Stomach (tissue), 19 donors: ENCODE data around the gene MEOX2. TPM values are rescaled to one million over a fixed set of nuclear protein-coding genes. Genes with fewer than 3 reads are reported as not detected.

Source experiments
- DNase-seq, 2 donors: peaks; one replicate each; pipeline versions ENCODE4 v3.0.0 to v3.0.0-alpha.2; 2013 to 2019
- H3K27ac ChIP-seq, 5 donors: fragments of 200-600 bp in 4 of 5; sonication (generic) in 4 of 5; one replicate each; pipeline ENCODE4 v1.5.1; 2013 to 2019; ENCODE audit warnings: mild to moderate bottlenecking in 1 of 5, moderate library complexity in 1 of 5
- H3K27me3 ChIP-seq, 3 donors: fragments of 200-600 bp; sonication (generic); one replicate each; pipeline ENCODE4 v1.5.1; 2017 to 2019; ENCODE audit warnings: mixed run types in 1 of 3
- H3K36me3 ChIP-seq, 4 donors: fragments of 200-600 bp; sonication (generic); 1 replicate in 3 of 4; 2 replicates in 1 of 4; pipeline ENCODE4 v1.5.1; 2016 to 2019
- H3K4me1 ChIP-seq, 4 donors: fragments of 200-600 bp; sonication (generic); one replicate each; pipeline ENCODE4 v1.5.1; 2016 to 2019
- H3K4me3 ChIP-seq, 4 donors: fragments of 200-600 bp; sonication (generic) in 3 of 4; one replicate each; pipeline ENCODE4 v1.5.1; 2016 to 2019; ENCODE audit warnings: mild to moderate bottlenecking in 1 of 4
- H3K9me3 ChIP-seq, 4 donors: fragments of 200-600 bp; sonication (generic); one replicate each; pipeline ENCODE4 v1.5.1; 2016 to 2019
- CTCF ChIP-seq, 7 experiments: fragments of 450-650 bp in 4 of 7; fragments of 200-600 bp in 3 of 7; sonication (generic) in 3 of 7; IDR thresholded peaks; one replicate each; pipeline ENCODE4 v1.5.1; 2016 to 2019; ENCODE audit warnings: antibody characterized with exemption in 7 of 7, control low read depth in 2 of 7, mild to moderate bottlenecking in 1 of 7
- EP300 ChIP-seq: sonication (generic); formaldehyde crosslinking; IDR thresholded peaks from one replicate; pipeline ENCODE4 v1.6.1; 2017; ENCODE audit warnings: antibody characterized with exemption
- POLR2A ChIP-seq, 4 donors: fragments of 450-650 bp; IDR thresholded peaks; one replicate each; pipeline ENCODE4 v1.6.1; 2016; ENCODE audit warnings: antibody characterized with exemption in 4 of 4, control low read depth in 2 of 4, mild to moderate bottlenecking in 1 of 4, moderate library complexity in 1 of 4
- POLR2AphosphoS5 ChIP-seq, 3 donors: sonication (generic); formaldehyde crosslinking; IDR thresholded peaks; one replicate each; pipeline ENCODE4 v1.6.1; 2016; ENCODE audit warnings: antibody characterized with exemption in 3 of 3
- WGBS, 5 donors: extraction: QIAGEN DNeasy Blood & Tissue Kit in 3 of 5; methylation state at CpG; one replicate each; pipeline versions ENCODE4 v1.1.5 to v1.1.7; 2013 to 2018; 5-methylcytosine and 5-hydroxymethylcytosine counted together
- intact Hi-C: fragments of 100-400 bp; cut with DNase I; formaldehyde crosslinking; loops from one replicate; pipeline ENCODE4 v1.15.1; 2023; ENCODE audit warnings: low total_unique reads
- long read RNA-seq, 10 donors: transcript quantifications; one replicate each; lab custom pipeline, GENCODE V29; 2026
- polyA plus RNA-seq, 3 donors: library from polyadenylated mRNA; stranded (reverse); fragments of 200-250 nt; gene quantifications; one replicate each; pipeline ENCODE4 v1.2.3, GENCODE V29; 2013
- total RNA-seq, 5 donors: library from RNA; depleted of rRNA; stranded (reverse); fragments of >200 nt; gene quantifications; one replicate each; pipeline versions ENCODE4 v1.1.0 to v1.2.3, GENCODE V29; 2014 to 2016
- donor health status: healthy with polysubstance abuse.
- donor health status: Bipolar disorder and iron deficiency.
- donor health status: healthy.

Gene MEOX2
- total RNA-seq (10 to 100 TPM in 1 of 5 donors, under 1 TPM in 1, not detected in 3; 0.29 to 13.8 TPM), polyA plus RNA-seq (under 1 TPM in 2 of 3 donors, not detected in 1; 0.12 to 0.85 TPM)
- long read RNA-seq, donor 1, partial matches to known transcripts = 0 of 3 reads
- long read RNA-seq, donor 1, other reads (novel, unspliced or antisense) = 0 of 3 reads
- long read RNA-seq, donor 2, partial matches to known transcripts = 0 of 4 reads
- long read RNA-seq, donor 2, other reads (novel, unspliced or antisense) = 0 of 4 reads
- long read RNA-seq, donor 3, partial matches to known transcripts = 0 of 1 reads
- long read RNA-seq, donor 3, other reads (novel, unspliced or antisense) = 0 of 1 reads
- long read RNA-seq, donor 4 = 0 reads
- long read RNA-seq, donor 5, partial matches to known transcripts = 0 of 1 reads
- long read RNA-seq, donor 5, other reads (novel, unspliced or antisense) = 0 of 1 reads
- long read RNA-seq, donor 6, partial matches to known transcripts = 6 of 10 reads
- long read RNA-seq, donor 6, other reads (novel, unspliced or antisense) = 0 of 10 reads
- long read RNA-seq, donor 7, partial matches to known transcripts = 0 of 2 reads
- long read RNA-seq, donor 7, other reads (novel, unspliced or antisense) = 0 of 2 reads
- long read RNA-seq, donor 8, partial matches to known transcripts = 0 of 1 reads
- long read RNA-seq, donor 8, other reads (novel, unspliced or antisense) = 0 of 1 reads
- long read RNA-seq, donor 9, partial matches to known transcripts = 0 of 3 reads
- long read RNA-seq, donor 9, other reads (novel, unspliced or antisense) = 0 of 3 reads
- long read RNA-seq, donor 10 = 0 reads

- Histone ChIP-seq H3K27me3 (peaks cover 0 to 52% (median 34%) of the 10 kb centered on the region in 3 donors), H3K4me1 (peaks cover 5 to 31% (median 18%) of the 10 kb centered on the region in 4 donors), H3K4me3 (peak within 1 kb of the TSS; percentile 41 to 45 (median 42)), H3K27ac (peak within 1 kb of the TSS; percentile 13 to 81 (median 58)), H3K36me3 (no peaks in the 10 kb centered on the region), H3K9me3 (no peaks in the 10 kb centered on the region)
- DNase-seq = peak in 1 of 2 donors; percentile 92
- intact Hi-C loops = no loop called here
- 2 to 6% (median 4%) methylated on average over 31 to 32 of the region's 32 CpGs for WGBS, 5 donors
- peak in 1 of 3 donors; percentile 52 for TF ChIP-seq POLR2AphosphoS5 (IDR thresholded peaks at IDR 0.05)
- no peak for TF ChIP-seq POLR2A (IDR thresholded peaks at IDR 0.05)
Observed at GRCh38 chr7:15686295-15686956, at the start of gene MEOX2. TSS of gene MEOX2 (minus strand) at chr7:15686683. CDS start at chr7:15686402, 281 bp downstream.

- intact Hi-C loops = no loop called here
- Histone ChIP-seq H3K27me3 (no peaks in the 10 kb centered on the region), H3K27ac (no peak overlapping the region), H3K4me3 (no peak overlapping the region), H3K36me3 (no peaks in the 10 kb centered on the region), H3K4me1 (no peaks in the 10 kb centered on the region), H3K9me3 (no peaks in the 10 kb centered on the region)
- TF ChIP-seq POLR2A (IDR thresholded peaks at IDR 0.05) (no peak), CTCF (IDR thresholded peaks at IDR 0.05) (no peak), EP300 (no peak), POLR2AphosphoS5 (IDR thresholded peaks at IDR 0.05) (no peak)
- no peak for DNase-seq
Observed at GRCh38 chr7:15729746-15730145, 43.3 kb upstream of the MEOX2 start.

- Histone ChIP-seq H3K27ac (no peak overlapping the region), H3K27me3 (no peaks in the 10 kb centered on the region), H3K4me3 (no peak overlapping the region), H3K9me3 (no peaks in the 10 kb centered on the region), H3K4me1 (no peaks in the 10 kb centered on the region), H3K36me3 (no peaks in the 10 kb centered on the region)
- intact Hi-C loops = no loop called here
- 45 to 77% (median 57%) methylated on average over 3 of the region's 3 CpGs for WGBS, 5 donors
- DNase-seq = no peak
- TF ChIP-seq POLR2AphosphoS5 (IDR thresholded peaks at IDR 0.05) (no peak), POLR2A (IDR thresholded peaks at IDR 0.05) (no peak), CTCF (IDR thresholded peaks at IDR 0.05) (no peak), EP300 (no peak)
Observed at GRCh38 chr7:15725051-15725450, 38.6 kb upstream of the MEOX2 start.

- DNase-seq = peak in 1 of 2 donors; percentile 16
- H3K4me1 ChIP-seq = no peaks in the 10 kb centered on the region
- H3K27me3 ChIP-seq = no peaks in the 10 kb centered on the region
- H3K27ac ChIP-seq = no peak overlapping the region
- no peak overlapping the region for H3K4me3 ChIP-seq
- H3K36me3 ChIP-seq = no peaks in the 10 kb centered on the region
- no peak for TF ChIP-seq EP300
- TF ChIP-seq POLR2A (IDR thresholded peaks at IDR 0.05) = no peak
- no peak for TF ChIP-seq CTCF (IDR thresholded peaks at IDR 0.05)
- no peak for TF ChIP-seq POLR2AphosphoS5 (IDR thresholded peaks at IDR 0.05)
- H3K9me3 ChIP-seq = no peaks in the 10 kb centered on the region
- intact Hi-C loops = no loop called here
Observed at GRCh38 chr7:15723841-15724240, 37.4 kb upstream of the MEOX2 start.
